Panc1 (cell line): ENCODE results near the gene WDR59. TPM values are rescaled to one million over a fixed set of nuclear protein-coding genes. Genes with fewer than 3 reads are reported as not detected.

ENCODE experiments used
- ATAC-seq: fragments of 200-7000 bp; cut with Tn5 transposase; 2 replicates; pipeline ENCODE4 v1.9.1; 2020; ENCODE audit warnings: mild to moderate bottlenecking, moderate library complexity
- BruUV-seq: library from RNA; stranded (reverse); fragments of 400-500 nt; replicated peaks from 2 replicates; lab custom pipeline; 2021; lab: Mats Ljungman, UMichigan
- CTCF ChIA-PET: fragments of 300-600 bp; sonication (Branson Sonifier 250); formaldehyde crosslinking; loops from one replicate; lab custom pipeline; 2022; ENCODE audit warnings: antibody characterized with exemption; lab: Charles Lee
- POLR2A ChIA-PET: fragments of 300-600 bp; sonication (Branson Sonifier 250); formaldehyde crosslinking; loops from one replicate; lab custom pipeline; 2022; ENCODE audit warnings: antibody characterized with exemption; lab: Charles Lee
- DNase-seq: peaks from one replicate; pipeline ENCODE4 v3.0.0-alpha.2; 2010; ENCODE audit warnings: low read depth, low spot score
- H3K27ac ChIP-seq: 2 replicates; pipeline ENCODE4 v1.5.1; 2011; ENCODE audit warnings: mild to moderate bottlenecking, low read length, inconsistent platforms
- H3K27me3 ChIP-seq: fragments of 200-500 bp; sonication (Bioruptor generic); 2 replicates; pipeline ENCODE4 v1.6.0; 2014; ENCODE audit warnings: low read length, inconsistent platforms; ENCODE audit not compliant: control insufficient read depth, insufficient read depth
- H3K36me3 ChIP-seq: fragments of 200-500 bp; sonication (Bioruptor generic); 2 replicates; pipeline ENCODE4 v1.5.1; 2014; ENCODE audit warnings: inconsistent platforms, mild to moderate bottlenecking, low read length, moderate library complexity; ENCODE audit not compliant: control insufficient read depth, insufficient read depth
- H3K4me1 ChIP-seq: 2 replicates; pipeline ENCODE4 v1.5.1; 2011; ENCODE audit warnings: inconsistent platforms, mild to moderate bottlenecking, low read length, moderate library complexity; ENCODE audit not compliant: control insufficient read depth, insufficient read depth
- H3K4me3 ChIP-seq, 2 experiments: 2 replicates each; pipeline ENCODE4 v1.5.1; 2011 to 2012; ENCODE audit warnings: low read depth in 2 of 2, low read length in 2 of 2, mild to moderate bottlenecking in 2 of 2, inconsistent platforms in 1 of 2, moderate library complexity in 1 of 2
- H3K9me3 ChIP-seq: fragments of 200-500 bp; sonication (Bioruptor generic); 2 replicates; pipeline ENCODE4 v1.5.1; 2014; ENCODE audit warnings: low read depth, mild to moderate bottlenecking, inconsistent platforms, low read length, moderate library complexity; ENCODE audit not compliant: control insufficient read depth, insufficient read depth
- POLR2AphosphoS5 ChIP-seq: IDR thresholded peaks from 2 replicates; pipeline ENCODE4 v1.6.1; 2012; ENCODE audit warnings: mild to moderate bottlenecking, low read depth, low read length, moderate library complexity
- SIN3A ChIP-seq: IDR thresholded peaks from 2 replicates; pipeline ENCODE4 v1.6.1; 2012; ENCODE audit warnings: low read depth, mild to moderate bottlenecking, low read length, moderate library complexity, borderline replicate concordance; ENCODE audit not compliant: insufficient read depth
- TCF7L2 ChIP-seq: IDR thresholded peaks from 2 replicates; pipeline ENCODE4 v1.6.1; 2011; ENCODE audit warnings: mild to moderate bottlenecking, low read depth, low read length, inconsistent platforms
- in situ Hi-C: cut with HindIII; loops from 2 replicates; pipeline ENCODE4 v1.10.0; 2016; ENCODE audit warnings: low sequenced_read_pairs, low pct_unique_long_range_greater_than_20kb
- intact Hi-C: fragments of 100-400 bp; cut with micrococcal nuclease; formaldehyde crosslinking; loops from one replicate; pipeline ENCODE4 v1.10.0; 2022; ENCODE audit not compliant: unreplicated experiment
- total RNA-seq: library from RNA; stranded (reverse); gene quantifications from one replicate; pipeline ENCODE4 v1.2.1, GENCODE V29; 2021; ENCODE audit not compliant: unreplicated experiment
- TF ChIP-seq, protein P1 (sequence below): fragments of 450-650 bp; IDR thresholded peaks from 2 replicates; pipeline ENCODE4 v1.5.1; 2017; ENCODE audit warnings: mild to moderate bottlenecking
- TF ChIP-seq, protein P2 (sequence below), 2 experiments: IDR thresholded peaks; 2 replicates each; pipeline ENCODE4 v1.6.1; 2011 to 2012; ENCODE audit warnings: low read depth in 2 of 2, control low read depth in 1 of 2, low read length in 1 of 2, mild to moderate bottlenecking in 1 of 2, moderate library complexity in 1 of 2; ENCODE audit not compliant: insufficient read depth in 1 of 2

The WDR59 gene
- total RNA-seq, 1 experiment from 2014 or later = 58.7 TPM

DNA sequence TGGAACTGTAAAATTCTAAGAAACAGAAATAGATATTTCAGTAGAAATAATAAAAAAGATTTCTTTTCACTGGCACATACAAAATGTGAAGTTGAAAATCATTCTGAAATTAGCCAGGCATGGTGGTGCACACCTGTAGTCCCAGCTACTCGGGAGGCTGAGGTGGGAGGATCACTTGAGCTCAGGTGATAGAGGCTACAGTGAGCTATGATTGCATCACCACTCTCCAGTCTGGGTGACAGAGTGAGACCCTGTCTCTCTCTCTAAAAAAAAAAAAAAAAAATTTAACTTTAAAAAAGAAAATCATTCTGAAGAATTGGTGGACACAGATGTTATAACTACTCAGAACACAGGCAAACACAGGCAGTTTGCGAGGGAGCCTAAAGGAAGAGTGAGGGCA lies 112.6 kb downstream of the WDR59 start:
- in situ Hi-C loops (no loop called here), intact Hi-C loops (no loop called here)
- H3K36me3 ChIP-seq = no peaks in the 10 kb centered on the region
- H3K27me3 ChIP-seq = no peaks in the 10 kb centered on the region
- TF ChIP-seq SIN3A (no peak), POLR2AphosphoS5 (no peak), TCF7L2 (no peak)
- TF ChIP-seq, protein P1, sequence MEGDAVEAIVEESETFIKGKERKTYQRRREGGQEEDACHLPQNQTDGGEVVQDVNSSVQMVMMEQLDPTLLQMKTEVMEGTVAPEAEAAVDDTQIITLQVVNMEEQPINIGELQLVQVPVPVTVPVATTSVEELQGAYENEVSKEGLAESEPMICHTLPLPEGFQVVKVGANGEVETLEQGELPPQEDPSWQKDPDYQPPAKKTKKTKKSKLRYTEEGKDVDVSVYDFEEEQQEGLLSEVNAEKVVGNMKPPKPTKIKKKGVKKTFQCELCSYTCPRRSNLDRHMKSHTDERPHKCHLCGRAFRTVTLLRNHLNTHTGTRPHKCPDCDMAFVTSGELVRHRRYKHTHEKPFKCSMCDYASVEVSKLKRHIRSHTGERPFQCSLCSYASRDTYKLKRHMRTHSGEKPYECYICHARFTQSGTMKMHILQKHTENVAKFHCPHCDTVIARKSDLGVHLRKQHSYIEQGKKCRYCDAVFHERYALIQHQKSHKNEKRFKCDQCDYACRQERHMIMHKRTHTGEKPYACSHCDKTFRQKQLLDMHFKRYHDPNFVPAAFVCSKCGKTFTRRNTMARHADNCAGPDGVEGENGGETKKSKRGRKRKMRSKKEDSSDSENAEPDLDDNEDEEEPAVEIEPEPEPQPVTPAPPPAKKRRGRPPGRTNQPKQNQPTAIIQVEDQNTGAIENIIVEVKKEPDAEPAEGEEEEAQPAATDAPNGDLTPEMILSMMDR = no peak
- TF ChIP-seq, protein P2, sequence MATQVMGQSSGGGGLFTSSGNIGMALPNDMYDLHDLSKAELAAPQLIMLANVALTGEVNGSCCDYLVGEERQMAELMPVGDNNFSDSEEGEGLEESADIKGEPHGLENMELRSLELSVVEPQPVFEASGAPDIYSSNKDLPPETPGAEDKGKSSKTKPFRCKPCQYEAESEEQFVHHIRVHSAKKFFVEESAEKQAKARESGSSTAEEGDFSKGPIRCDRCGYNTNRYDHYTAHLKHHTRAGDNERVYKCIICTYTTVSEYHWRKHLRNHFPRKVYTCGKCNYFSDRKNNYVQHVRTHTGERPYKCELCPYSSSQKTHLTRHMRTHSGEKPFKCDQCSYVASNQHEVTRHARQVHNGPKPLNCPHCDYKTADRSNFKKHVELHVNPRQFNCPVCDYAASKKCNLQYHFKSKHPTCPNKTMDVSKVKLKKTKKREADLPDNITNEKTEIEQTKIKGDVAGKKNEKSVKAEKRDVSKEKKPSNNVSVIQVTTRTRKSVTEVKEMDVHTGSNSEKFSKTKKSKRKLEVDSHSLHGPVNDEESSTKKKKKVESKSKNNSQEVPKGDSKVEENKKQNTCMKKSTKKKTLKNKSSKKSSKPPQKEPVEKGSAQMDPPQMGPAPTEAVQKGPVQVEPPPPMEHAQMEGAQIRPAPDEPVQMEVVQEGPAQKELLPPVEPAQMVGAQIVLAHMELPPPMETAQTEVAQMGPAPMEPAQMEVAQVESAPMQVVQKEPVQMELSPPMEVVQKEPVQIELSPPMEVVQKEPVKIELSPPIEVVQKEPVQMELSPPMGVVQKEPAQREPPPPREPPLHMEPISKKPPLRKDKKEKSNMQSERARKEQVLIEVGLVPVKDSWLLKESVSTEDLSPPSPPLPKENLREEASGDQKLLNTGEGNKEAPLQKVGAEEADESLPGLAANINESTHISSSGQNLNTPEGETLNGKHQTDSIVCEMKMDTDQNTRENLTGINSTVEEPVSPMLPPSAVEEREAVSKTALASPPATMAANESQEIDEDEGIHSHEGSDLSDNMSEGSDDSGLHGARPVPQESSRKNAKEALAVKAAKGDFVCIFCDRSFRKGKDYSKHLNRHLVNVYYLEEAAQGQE (IDR thresholded peaks at IDR 0.05; ENCODE audit: insufficient read depth in 1 of 2, low read depth in 2 of 2, low read length in 1 of 2) = no peak
- CTCF ChIA-PET = no interaction called here
- H3K4me1 ChIP-seq = no peaks in the 10 kb centered on the region
- no peak for DNase-seq
- POLR2A ChIA-PET = no interaction called here
- BruUV-seq = no TSS peak
- no peak overlapping the region for H3K27ac ChIP-seq
- H3K4me3 ChIP-seq = no peak overlapping the region
- ATAC-seq = no peak
- H3K9me3 ChIP-seq = no peaks in the 10 kb centered on the region

DNA sequence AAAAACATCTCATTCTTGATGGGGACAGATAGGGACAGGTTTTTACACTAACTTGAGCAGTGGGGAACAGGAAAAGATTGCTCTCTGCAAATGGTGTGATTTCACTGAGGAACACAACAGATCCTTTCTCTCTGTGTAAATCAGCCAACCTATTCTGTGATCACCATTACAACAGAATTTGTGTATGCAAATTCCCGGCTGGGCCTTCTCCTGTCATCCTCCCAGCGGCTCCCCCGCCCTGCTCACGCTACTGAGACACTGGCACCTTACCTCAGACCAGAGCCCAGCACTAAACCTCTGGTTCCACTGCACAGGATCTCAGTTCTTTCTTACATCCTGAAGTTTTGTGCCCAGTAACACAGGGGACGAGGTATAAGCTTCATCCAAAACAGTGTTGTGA lies 113.3 kb downstream of the WDR59 start:
- H3K4me1 ChIP-seq = no peaks in the 10 kb centered on the region
- DNase-seq (no peak), ATAC-seq (no peak)
- TF ChIP-seq SIN3A (no peak), POLR2AphosphoS5 (no peak), TCF7L2 (no peak)
- TF ChIP-seq, protein P1 = no peak
- TF ChIP-seq, protein P2 (IDR thresholded peaks at IDR 0.05; ENCODE audit: insufficient read depth in 1 of 2, low read depth in 2 of 2, low read length in 1 of 2) = no peak
- H3K9me3 ChIP-seq = no peaks in the 10 kb centered on the region
- no peak overlapping the region for H3K27ac ChIP-seq
- no TSS peak for BruUV-seq
- no peaks in the 10 kb centered on the region for H3K27me3 ChIP-seq
- no peak overlapping the region for H3K4me3 ChIP-seq
- POLR2A ChIA-PET = no interaction called here
- no peaks in the 10 kb centered on the region for H3K36me3 ChIP-seq
- intact Hi-C loops (no loop called here), in situ Hi-C loops (no loop called here)
- CTCF ChIA-PET = no interaction called here
